ENCODE measurements around the gene BPIFB3.

DNA sequence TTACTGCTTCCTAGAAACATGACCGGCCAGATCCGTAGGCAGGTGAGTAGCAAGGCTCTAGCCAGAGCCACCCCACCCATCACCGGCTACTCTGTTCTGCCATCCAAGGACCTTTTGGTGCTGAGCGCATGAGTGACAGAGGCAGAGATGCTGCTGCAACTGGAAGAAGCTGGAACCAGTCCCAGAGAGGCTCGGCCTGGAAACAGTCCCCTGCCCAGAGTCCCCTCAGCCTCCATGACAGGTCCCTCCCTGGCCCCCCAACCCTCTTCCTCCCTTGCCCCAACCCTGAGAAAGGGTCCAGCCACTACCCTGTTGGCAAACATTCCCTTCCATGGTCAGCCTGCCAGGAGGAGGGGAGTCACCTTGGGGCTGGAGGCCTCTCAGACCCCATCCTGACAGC lies 57.6 kb downstream of the BPIFB3 start:
- TF ChIP-seq CTCF (IDR thresholded peaks at IDR 0.05): no peak
- TF ChIP-seq POLR2A (IDR thresholded peaks at IDR 0.05): no peak

Measured in adrenal gland (tissue), 5 donors.